Keratinocyte (primary cell): ENCODE results near the gene AQP2.

Source experiments
- EZH2 ChIP-seq: IDR thresholded peaks from one replicate; pipeline ENCODE4 v1.6.1; 2012; ENCODE audit warnings: inconsistent platforms, mild to moderate bottlenecking, low read length, moderate library complexity
- TF ChIP-seq, protein P1 (sequence below), 3 experiments: IDR thresholded peaks in 1 of 3; conservative IDR thresholded peaks in 1 of 3; optimal IDR thresholded peaks in 1 of 3; 2 replicates in 2 of 3; 3 replicates in 1 of 3; pipeline versions ENCODE3 to v1.5.1; 2011; ENCODE audit warnings: low read length in 3 of 3, mild to moderate bottlenecking in 3 of 3, moderate library complexity in 2 of 3, control low read depth in 1 of 3, inconsistent platforms in 1 of 3; ENCODE audit not compliant: insufficient read depth in 2 of 3; ENCODE audit errors: extremely low read depth in 1 of 3

DNA sequence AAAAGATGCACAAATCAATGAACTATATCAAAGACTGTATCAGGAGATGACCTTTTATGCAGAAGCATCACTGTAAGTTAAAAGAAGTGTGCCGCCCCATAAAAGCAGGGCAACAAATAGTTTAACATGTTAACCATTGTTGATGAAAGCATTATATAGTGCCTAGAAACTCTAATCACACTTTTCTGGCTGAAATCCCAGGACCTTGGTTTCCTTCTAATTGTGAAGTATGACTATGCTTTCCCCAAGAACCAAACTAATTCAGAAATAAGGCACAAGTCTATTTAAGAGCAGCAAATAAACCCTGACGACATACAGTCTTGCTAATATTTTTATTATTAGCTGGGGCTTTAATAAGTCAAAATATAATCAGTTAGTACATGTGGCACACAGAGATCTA lies 53.1 kb downstream of the AQP2 start:
- TF ChIP-seq, protein P1, sequence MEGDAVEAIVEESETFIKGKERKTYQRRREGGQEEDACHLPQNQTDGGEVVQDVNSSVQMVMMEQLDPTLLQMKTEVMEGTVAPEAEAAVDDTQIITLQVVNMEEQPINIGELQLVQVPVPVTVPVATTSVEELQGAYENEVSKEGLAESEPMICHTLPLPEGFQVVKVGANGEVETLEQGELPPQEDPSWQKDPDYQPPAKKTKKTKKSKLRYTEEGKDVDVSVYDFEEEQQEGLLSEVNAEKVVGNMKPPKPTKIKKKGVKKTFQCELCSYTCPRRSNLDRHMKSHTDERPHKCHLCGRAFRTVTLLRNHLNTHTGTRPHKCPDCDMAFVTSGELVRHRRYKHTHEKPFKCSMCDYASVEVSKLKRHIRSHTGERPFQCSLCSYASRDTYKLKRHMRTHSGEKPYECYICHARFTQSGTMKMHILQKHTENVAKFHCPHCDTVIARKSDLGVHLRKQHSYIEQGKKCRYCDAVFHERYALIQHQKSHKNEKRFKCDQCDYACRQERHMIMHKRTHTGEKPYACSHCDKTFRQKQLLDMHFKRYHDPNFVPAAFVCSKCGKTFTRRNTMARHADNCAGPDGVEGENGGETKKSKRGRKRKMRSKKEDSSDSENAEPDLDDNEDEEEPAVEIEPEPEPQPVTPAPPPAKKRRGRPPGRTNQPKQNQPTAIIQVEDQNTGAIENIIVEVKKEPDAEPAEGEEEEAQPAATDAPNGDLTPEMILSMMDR (optimal IDR thresholded peaks at IDR 0.05 in 1 of 3, IDR thresholded peaks at IDR 0.05 in 1 of 3, conservative IDR thresholded peaks at IDR 0.05 in 1 of 3; ENCODE audit: extremely low read depth in 1 of 3, insufficient read depth in 2 of 3, low read length in 3 of 3) = no peak
- no peak for TF ChIP-seq EZH2
